22Rv1 (cell line): ENCODE data around the gene SLC39A7.

Experiments used
- ZFX ChIP-seq: fragments of 450-650 bp; IDR thresholded peaks from 2 replicates; pipeline ENCODE4 v1.6.1; 2017; ENCODE audit warnings: antibody characterized with exemption, borderline replicate concordance
- TF ChIP-seq, protein P1 (sequence below): fragments of 450-650 bp; IDR thresholded peaks from 2 replicates; pipeline ENCODE4 v1.5.1; 2017; ENCODE audit warnings: mild to moderate bottlenecking

DNA sequence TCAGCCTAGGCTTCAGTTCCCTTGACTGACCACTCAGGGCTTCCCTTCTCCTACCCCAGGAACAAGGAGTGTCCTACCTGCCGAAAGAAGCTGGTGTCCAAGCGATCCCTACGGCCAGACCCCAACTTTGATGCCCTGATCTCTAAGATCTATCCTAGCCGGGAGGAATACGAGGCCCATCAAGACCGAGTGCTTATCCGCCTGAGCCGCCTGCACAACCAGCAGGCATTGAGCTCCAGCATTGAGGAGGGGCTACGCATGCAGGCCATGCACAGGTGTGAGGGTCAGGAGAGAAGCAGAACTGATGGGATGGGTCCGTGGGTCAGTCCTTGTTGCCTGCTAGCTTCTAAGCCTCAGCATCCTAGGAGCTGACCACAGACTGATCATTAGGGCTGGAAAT, 9.2 kb downstream of the SLC39A7 start:
- TF ChIP-seq, protein P1, sequence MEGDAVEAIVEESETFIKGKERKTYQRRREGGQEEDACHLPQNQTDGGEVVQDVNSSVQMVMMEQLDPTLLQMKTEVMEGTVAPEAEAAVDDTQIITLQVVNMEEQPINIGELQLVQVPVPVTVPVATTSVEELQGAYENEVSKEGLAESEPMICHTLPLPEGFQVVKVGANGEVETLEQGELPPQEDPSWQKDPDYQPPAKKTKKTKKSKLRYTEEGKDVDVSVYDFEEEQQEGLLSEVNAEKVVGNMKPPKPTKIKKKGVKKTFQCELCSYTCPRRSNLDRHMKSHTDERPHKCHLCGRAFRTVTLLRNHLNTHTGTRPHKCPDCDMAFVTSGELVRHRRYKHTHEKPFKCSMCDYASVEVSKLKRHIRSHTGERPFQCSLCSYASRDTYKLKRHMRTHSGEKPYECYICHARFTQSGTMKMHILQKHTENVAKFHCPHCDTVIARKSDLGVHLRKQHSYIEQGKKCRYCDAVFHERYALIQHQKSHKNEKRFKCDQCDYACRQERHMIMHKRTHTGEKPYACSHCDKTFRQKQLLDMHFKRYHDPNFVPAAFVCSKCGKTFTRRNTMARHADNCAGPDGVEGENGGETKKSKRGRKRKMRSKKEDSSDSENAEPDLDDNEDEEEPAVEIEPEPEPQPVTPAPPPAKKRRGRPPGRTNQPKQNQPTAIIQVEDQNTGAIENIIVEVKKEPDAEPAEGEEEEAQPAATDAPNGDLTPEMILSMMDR = no peak
- TF ChIP-seq ZFX = no peak
